ENCODE results near the gene CRTAC1.
A peak's percentile ranks its signal among the peaks of the same experiment; 100 is the strongest.

The CRTAC1 gene

DNA sequence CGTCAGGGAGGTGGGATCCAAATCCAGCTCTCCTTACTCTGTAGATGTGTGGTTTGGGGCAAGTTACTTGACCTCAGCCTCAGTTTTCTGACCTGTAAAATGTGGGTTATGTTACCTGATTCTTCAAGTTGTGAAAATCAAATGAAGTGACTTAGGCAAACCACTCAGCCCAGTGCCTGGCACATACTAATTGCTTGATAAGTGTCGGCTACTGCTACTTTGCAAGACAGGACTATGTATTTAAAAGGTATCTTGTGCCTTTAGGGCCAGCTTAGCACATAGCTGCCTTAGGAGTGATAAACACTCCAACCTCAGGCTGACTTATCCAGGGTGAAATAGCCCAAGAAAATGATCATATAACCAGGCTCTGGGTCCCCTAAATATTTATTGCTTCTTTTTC, 137.9 kb downstream of the CRTAC1 start:
- no peak for DNase-seq

GRCh38 chr10:97891497-97892167, 138.8 kb downstream of the CRTAC1 start:
- DNase-seq: no peak

DNA sequence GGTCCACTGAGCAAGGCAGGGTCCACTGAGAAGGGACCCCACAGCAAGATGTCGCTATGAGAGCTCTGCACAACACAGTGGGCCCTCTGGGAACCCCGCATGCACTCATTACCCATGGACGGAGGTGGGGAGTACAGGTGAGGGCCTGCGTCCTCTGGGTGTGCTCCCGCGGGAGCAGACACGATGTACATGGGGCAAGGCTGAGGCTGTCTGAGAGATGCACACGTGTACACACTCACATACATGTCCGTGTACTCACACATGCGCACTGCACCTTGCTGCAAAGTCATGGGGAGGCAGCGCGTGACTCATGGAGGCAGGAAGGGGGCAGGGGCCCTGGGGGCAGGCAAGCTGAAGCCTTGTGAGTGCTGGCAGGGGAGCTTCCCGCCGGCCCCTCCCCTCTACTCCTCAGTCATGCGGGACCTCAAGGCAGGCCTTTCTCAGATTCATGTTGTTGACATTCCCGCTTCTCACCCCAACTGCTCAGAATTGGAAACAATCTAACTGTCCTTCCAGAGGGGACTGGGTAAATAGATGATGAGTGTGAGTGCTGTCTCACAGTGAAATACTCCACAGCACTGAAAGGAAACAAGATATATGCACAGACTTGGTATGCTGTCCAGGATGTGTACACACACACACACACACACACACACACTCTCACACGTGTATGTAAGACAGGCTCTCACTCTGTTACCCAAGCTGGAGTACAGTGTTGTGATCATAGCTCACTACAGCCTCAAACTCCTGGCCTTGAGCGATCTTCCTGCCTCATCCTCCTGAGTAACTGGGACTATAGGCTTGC, 140.8 kb downstream of the CRTAC1 start:
- DNase-seq: no peak

GRCh38 chr10:97888641-97889262, 141.7 kb downstream of the CRTAC1 start:
- DNase-seq: no peak

DNA sequence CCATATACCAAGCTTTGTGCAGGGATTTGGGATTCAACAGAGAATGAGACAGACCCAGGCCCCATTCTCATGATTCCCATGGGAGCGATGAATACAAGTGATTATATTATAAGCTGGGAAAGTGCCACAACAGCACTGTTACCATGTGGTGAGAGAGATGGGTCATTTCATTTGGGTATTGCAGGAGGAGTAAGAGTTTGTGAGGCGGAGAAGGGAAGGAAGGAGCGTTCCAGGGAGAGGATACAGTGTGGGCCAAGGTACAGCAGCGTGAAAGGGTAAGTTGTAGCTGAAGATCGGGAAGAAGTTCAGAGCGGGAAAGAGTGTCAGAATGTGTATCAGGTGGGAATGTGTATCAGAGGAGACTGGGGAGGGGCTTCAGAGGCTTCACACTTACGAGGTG, 142.3 kb downstream of the CRTAC1 start:
- DNase-seq: no peak

- DNase-seq: no peak
These were observed 143.0 kb downstream of the CRTAC1 start for GRCh38 chr10:97887399-97887798.

- no peak for DNase-seq
These were observed 144.1 kb downstream of the CRTAC1 start for GRCh38 chr10:97886286-97886685.

GRCh38 chr10:97883092-97883485, 147.3 kb downstream of the CRTAC1 start:
- no peak for DNase-seq

DNA sequence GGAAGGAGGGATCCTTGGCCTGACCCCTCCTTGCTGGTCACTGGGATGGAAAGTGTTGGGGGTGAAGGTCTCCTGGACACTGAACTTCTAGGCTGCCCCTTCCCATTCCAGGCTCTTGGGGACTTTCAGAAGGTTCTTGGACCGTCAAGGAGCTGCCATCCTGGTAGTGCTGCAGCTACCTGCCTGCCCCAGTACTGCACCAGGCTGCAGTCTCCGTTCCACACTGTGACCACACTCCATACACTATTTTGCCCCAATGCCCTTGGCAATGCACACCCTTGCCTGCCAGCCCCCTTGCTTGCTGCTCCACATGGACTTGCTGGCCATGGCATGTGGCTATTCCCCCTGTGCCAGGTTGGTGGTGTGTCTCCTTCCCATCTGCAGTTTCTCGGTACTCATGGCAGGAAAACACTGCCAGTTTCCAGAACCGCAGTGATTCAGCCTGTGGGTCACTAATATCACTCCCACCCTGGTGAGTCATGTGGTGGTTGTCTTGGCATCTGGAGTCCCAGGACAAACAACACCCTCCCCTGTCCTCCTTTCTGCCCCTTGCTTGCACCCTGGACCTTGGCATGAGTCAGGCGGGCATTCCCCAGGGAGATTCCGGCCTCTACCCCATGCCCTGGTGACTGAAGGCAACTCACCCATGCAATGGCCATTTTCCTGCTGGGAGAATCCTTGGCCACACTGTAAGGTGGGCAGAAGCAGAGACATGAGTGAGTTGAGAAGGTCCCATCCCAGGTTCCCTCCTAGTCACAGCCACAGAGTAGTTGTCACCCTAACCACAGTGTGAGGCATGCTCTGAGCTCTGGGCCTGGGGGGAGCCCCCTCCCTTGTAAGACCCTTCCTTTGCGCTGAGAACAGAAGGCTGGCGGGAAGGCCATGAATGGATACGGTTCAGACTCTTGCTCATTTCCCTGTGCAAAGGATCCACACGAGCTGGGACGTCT, 148.0 kb downstream of the CRTAC1 start:
- DNase-seq: no peak

GRCh38 chr10:97880109-97880508, 150.3 kb downstream of the CRTAC1 start:
- no peak for DNase-seq

DNA sequence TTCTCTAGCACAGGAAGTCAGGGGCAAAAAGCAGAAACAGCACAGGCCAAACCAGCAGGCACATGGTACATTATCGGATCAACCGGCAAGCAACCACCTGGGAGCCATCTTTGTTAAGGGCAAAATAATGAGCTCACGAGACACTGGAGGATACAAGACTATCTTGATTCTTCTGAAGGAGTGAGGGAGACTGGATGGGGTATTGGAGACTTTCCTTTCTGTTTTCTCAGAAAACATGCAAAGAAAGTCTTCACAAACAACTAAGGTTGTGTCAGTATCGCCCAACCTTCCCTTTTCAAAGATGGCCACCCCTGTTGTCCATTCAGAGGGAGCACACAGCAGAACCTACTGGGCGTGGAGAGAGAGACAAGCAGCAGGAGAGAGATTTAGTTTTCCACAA, 151.2 kb downstream of the CRTAC1 start:
- no peak for DNase-seq

GRCh38 chr10:97876402-97876801, 154.0 kb downstream of the CRTAC1 start:
- DNase-seq: no peak

DNA sequence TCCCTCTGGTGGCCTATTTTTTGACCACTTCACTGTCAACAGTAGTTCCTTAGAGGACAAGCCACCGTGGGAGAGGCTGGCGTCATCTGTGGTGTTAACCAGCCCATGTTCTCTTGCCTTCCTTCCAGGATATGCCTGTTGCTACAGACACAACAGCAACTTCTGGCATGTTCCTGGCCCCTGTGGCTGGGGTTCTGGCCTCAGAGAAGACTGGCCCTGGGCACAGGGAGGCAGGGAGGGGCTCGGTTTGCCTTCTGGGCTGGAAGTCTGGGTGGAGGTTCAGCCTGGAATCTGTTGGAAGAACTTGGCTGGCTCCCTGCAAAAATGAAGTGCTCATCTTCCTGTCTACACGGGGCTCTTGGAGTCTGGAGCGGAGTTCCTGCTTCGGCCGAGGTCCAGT, 155.0 kb downstream of the CRTAC1 start:
- DNase-seq: no peak

- DNase-seq: no peak
These were observed 156.1 kb downstream of the CRTAC1 start for GRCh38 chr10:97874332-97874731.

DNA sequence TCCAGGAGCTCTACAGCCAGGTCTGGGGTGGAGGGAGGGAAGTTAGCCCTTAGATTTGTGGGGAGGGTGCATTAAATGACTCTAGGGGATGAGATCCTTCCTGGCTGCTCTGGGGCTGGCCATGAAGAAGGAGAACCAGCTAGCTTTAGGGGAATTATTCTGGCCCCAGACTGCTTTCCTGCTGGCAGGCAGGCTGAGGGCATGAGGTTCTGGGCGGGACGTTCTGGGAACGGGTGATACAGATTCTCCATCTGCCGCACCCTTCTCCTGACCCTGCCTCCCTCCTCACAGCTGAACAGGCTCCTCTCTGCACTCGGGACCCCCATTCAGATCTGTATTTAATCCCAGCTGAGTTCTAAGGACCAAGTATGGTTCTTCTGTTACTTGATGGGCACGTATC, 156.9 kb downstream of the CRTAC1 start:
- DNase-seq: no peak

GRCh38 chr10:97870990-97871389, 159.4 kb downstream of the CRTAC1 start:
- no peak for DNase-seq

GRCh38 chr10:97869091-97870042, 161.1 kb downstream of the CRTAC1 start:
- DNase-seq: peak; percentile 54

GRCh38 chr10:97868134-97868685, 162.2 kb downstream of the CRTAC1 start:
- DNase-seq: no peak

DNA sequence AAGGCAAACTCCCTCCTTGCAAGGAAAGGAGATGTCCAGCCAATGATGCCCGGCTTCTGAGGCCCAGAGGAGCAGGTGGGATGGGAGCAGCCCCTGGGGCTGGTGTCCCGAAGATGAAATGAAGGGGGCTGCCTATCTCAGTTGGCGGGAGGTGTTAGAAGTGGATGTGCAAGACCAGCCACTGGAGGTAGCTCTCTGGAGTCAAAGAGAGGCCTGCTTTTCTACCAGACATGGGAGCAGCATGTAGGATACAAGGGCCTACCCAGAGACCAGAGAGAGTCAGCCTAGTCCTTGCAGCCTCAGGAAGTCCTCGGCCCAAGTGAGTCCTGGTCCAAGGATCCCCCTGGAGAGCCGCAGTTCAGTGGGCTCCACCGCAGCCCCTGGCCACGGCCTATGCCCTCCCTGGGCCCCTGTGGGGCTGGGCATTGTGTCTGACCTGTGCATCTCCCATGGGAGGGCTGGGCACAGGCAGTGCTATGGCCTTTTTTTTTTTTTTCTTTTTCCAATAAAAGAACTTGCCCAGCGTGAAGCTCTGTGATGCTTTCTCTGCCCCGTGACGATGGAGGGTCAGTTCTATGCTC, 163.1 kb downstream of the CRTAC1 start:
- no peak for DNase-seq

GRCh38 chr10:97866524-97867219, 163.7 kb downstream of the CRTAC1 start:
- no peak for DNase-seq

Data from NCI-H2081 treated with DMSO at 0.1 percent for 48 hours (cell line).